HG03378 (cell line): ENCODE results near the gene DPYD.

Experiments
- ATAC-seq: cut with Tn5 transposase; IDR thresholded peaks from one replicate; pipeline ENCODE4 v1.9.1; 2021; ENCODE audit warnings: mild to moderate bottlenecking, moderate library complexity; ENCODE audit not compliant: unreplicated experiment

The DPYD gene

GRCh38 chr1:97163591-97164275 lies 757.1 kb downstream of the DPYD start:
- peak; percentile 66 for ATAC-seq

DNA sequence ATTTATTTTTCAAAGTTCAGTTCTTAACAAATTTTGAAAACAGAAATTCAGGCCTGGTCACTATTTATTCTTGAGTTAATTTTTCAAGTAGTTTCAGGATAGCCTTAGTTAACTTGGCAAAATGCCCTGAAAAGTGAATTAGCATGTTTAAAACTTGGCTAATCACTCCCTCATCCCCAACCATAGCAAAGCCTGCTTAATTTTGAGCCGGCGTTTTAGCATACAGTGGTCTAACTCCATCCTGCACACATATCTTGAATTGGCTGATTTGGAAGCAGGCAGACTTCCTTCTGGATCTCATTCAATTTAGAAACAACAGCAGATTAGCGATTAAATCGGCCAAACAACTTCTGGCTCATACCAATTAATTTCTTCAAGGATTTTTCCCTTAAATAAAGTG lies 760.0 kb downstream of the DPYD start:
- no peak for ATAC-seq

DNA sequence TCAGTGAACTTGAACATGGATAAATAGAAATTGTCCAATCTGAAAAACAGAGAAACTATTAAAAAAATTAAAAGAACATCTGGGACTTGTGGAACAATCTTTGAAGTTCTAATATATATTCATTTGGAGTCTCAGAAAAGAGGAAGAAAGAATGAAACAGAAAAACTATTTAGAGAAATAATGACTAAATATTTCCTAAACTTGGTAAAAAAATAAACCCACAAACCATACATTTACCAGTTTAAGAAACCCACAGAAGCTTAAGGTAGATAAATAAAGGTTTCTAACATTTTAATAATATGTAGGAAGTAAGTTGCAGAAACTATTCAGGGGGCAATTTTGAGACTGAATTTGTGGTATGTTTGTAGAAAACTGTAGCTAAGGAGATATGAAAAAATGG lies 761.5 kb downstream of the DPYD start:
- peak; percentile 67 for ATAC-seq

DNA sequence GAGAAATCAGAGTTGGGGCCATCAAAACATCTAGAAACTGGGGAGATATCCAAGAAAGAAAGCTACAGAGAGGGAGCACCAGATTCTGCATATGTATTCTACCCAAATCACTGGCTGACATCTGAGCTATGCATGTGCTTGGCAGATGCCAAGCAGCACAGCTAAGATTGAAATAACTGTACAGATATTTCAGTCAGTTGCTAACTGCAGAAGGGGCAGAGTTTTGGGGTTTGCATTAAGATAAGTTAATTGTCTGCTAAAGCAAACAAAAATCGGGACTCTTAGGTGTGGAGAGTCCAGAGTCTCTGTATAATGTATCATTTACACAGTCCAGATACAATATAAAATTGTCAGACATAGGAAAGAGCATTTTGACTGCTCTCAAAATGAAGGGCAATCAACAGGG lies 762.1 kb downstream of the DPYD start:
- ATAC-seq, result no peak

DNA sequence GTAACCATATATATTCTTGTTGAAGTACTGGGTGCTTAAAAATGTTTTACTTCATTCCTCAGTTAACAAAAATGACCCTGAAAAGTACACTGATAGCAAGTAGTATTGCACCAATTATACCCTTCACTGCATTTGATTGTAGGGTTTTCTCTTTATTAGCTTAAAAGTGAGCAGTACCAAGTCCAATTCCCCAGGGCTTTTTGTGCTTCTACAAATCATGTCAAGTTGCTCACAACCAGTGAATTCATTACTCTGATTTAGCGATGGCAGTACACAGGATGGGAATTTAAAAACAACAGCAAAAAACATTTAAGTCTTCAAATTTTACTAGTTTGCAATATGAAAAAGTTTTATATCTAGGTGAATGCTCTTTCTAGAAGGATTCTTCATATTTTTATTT lies 762.8 kb downstream of the DPYD start:
- ATAC-seq, result no peak

DNA sequence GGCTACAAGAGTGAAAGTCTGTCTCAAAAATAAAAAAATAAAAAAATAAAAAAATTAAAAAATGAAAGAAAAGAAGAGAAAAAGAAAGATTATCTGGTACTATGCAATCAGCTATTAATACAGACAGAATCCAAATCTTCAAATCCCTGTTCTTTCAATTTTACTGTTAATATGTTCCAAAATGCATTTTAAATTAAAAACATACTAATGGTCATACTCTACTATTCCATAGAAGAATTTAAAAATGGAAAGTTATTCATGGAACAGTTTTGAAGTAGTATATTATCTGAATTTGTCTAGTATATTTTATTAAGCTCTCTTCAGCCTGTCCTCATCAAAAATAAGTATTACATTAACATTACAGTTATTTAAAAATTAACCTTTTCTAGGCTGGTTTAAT lies 769.2 kb downstream of the DPYD start:
- no peak for ATAC-seq

- ATAC-seq, result no peak
Observed at GRCh38 chr1:97145321-97145956, 775.4 kb downstream of the DPYD start.

- no peak for ATAC-seq
Observed at GRCh38 chr1:97144527-97144926, 776.3 kb downstream of the DPYD start.

- no peak for ATAC-seq
Observed at GRCh38 chr1:97143236-97143882, 777.5 kb downstream of the DPYD start.

GRCh38 chr1:97140611-97141010 lies 780.2 kb downstream of the DPYD start:
- no peak for ATAC-seq

DNA sequence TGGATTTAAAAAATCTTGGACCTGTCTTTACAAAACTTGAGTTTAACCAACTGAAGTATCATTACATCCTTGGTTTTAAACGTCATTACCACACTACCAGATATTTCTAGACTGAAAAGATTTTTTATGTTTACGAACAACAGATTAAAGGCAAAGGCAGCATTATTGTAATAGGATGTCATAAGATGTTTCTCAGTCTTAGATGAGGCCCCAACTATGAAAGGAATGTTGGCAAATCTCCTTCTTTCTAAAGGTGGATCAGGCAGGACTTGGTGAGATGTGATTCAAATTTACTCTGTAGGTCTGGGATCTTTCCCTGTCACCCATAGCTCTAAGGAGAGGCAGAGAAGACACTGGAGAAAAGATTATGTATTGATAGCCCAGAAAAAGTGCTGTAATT lies 781.3 kb downstream of the DPYD start:
- no peak for ATAC-seq

- ATAC-seq, result peak; percentile 23
Observed at GRCh38 chr1:97138515-97139032, 782.3 kb downstream of the DPYD start.

- ATAC-seq, result peak; percentile 99
Observed at GRCh38 chr1:97137862-97138514, 782.8 kb downstream of the DPYD start.

DNA sequence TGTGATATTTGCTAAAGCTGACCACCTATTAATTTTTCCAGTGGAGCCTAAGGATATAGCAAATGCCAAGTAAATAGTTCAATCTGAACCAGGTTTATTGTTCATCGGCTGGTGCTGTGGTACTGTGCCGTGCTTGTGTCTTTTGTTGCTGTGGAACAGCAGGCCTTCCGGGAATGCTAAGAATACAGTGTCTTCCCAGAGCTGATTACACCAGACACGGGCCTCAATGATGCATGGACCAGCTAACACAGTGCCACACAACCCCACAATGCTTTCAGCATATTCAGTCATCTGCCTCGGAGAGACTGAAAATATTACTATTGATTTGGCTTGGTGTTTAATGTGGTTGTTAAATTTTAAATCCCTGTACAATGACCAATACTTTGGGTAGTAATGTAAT lies 783.8 kb downstream of the DPYD start:
- no peak for ATAC-seq

DNA sequence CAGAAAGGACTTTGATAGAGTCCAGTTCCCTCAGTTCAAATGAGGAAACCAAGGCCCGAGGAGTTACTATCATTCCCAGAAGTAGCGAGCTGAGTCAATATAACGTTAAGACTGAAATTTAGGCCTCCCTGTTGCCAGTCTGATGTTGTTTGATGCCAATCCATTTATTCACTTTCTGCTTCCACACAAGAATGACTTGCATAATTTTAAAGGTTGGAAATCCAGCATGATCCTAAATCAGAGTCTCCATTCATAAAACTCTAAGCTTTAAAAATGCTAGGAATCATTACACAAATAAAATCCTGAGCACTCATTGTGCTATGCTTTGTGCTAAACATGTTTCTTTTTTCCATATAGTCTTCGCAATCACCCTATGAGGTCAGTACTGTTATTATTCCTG lies 784.9 kb downstream of the DPYD start:
- ATAC-seq, result no peak

GRCh38 chr1:97128426-97128825 lies 792.4 kb downstream of the DPYD start:
- ATAC-seq, result no peak

GRCh38 chr1:97123717-97124431 lies 797.0 kb downstream of the DPYD start:
- ATAC-seq, result no peak

- ATAC-seq, result no peak
Observed at GRCh38 chr1:97120806-97121205, 800.0 kb downstream of the DPYD start.

DNA sequence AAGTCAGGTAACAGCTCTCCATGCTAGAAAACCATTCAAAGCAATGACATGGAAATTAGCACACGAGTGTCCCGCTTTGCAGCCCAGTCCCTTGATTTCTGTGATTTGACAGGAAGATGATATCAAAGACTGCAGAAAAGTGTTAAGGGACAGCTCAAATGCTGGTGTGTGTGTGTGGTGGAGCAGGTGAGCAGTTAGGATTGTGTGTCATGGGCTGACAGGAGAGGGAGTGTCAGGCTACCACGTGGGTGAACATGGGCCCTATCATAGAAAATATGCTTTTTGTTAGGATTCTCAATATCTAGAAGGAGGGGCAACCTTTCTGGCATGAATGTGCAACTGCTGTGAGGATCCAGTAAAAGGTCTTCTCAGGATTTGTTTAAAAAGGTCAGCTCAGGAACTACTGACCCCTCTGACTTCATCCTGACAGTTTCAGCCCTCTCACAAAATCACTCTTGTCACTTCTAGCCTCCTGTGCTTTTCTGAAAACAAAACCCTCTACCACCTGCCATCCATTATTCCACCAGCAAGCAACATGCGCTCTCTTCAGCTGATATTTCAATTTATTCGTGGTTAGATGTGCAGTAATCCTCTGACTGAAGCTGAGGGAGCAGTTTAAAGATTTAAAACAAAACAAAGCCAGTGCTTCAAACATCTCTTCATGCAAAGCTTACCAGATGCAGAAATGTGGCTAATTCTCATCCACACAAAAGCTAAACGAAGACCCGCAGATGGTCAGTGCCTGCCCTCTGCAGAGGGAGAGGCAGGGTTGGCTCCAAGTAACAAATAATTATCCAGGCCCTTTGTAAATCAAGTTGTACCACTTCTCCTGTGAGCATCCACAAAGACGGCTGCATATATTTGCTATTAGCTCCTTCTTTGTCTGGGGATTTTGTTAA lies 801.3 kb downstream of the DPYD start:
- ATAC-seq, result no peak

DNA sequence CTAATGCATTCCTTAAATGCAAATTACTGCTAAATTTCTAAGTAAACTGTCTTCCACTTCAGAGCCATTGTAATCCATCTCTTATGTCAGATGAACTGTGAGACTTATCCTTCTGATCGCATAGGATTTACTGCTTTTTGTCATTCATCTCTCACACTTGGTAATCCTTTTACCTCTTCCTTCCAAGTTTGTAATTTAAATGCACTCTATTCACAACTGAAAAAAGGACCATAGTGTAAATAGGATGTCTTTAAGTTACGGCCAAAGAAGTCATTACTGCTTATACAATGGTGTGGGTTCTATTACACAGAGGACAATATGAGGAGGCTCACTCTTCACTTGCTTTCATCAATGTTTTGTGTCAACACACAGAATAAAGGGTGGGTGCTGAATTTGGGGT lies 806.0 kb downstream of the DPYD start:
- no peak for ATAC-seq
